CD1c-positive myeloid dendritic cell (primary cell): Measurements from ENCODE around the gene RSU1.
"Not testable (repeated sequence)": the region's sequence is repeated elsewhere in the genome, so short reads cannot be mapped to it uniquely, and the experiment has no call there.

Experiments
- DNase-seq: peaks from one replicate; pipeline ENCODE4 v3.0.0-alpha.2; 2016; ENCODE audit errors: extremely low spot score

RSU1 gene

GRCh38 chr10:16780338-16780880 lies 36.8 kb downstream of the RSU1 start:
- DNase-seq = no peak

GRCh38 chr10:16779384-16779915 lies 37.8 kb downstream of the RSU1 start:
- DNase-seq = no peak

GRCh38 chr10:16777473-16778370 lies 39.5 kb downstream of the RSU1 start:
- peak; percentile 67 for DNase-seq

DNA sequence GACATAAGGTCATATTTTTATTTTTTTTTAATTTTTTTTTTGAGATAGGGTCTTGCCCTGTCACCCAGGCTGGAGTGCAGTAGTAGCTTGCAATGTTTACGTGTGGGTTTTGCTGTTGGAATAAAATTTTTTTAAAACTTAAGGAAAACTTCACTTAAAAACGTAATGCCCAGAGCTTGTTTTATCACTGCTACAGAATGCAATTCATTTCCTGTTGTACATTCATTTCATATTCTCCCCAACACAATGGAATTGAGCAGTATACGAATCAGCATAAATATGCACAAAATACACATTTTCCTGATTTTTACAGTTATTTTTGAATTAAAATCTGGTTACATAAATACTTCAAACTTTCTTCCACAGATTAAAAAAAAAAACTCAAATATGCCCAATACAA lies 40.3 kb downstream of the RSU1 start:
- no peak for DNase-seq

DNA sequence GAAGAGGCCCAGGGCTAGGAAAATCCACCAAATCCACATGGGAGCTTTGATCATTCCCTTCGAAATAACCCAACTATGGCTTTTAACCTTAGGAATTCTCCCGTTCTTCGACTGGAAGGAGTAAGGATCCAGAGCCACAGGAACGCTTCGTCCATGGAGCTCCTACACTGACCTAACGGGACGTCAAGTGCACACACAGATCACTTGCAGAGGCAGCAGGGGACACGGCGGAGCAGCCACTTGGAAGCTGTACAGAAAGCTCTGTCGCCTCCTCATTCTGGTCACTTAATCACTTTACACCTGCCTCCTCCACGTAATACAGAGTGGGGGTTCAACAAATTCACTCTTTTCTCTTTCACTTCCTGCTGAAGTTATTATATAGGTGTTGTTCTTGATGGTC lies 43.9 kb downstream of the RSU1 start:
- no peak for DNase-seq

DNA sequence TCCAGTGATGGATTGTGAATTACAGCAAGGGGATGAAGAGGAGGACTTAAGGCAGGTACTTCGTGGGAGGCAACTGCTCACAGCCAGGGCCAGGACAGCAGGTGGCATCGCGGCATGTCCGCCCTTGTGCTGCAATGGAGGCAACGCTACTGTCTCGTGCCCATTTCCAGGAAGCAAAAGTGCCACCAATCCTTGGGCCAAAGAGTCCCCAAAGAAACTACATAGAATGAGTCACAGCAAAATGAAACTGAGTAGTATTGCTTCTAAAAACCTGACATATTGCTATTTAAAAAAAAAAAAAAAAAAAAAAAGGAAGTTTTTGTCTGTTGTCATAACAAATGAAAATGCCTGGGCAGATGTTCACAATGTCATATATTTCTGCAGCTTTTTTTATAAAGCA lies 46.6 kb downstream of the RSU1 start:
- DNase-seq = peak; percentile 61

GRCh38 chr10:16770141-16770540 lies 47.1 kb downstream of the RSU1 start:
- DNase-seq = no peak

- no peak for DNase-seq
These were observed 47.9 kb downstream of the RSU1 start for GRCh38 chr10:16769331-16769730.

DNA sequence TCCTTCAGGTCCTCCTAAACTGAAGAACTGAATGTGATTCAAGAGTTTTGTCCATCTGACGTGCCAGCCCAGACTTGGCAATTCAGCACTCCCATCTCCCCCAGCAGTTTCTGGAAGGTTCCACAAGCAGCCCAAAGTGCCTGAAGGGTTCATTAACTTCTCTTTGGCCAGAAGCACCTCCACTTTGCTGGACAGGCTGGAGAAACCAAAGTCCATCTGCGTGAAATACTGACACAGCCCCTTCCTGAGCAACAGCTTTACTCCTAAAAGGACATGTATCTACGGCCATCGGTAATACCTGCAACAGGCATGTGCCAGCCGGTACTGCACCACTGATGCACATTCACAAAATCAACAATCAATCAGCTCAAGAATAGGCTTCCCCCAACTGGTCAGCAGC lies 48.5 kb downstream of the RSU1 start:
- no peak for DNase-seq

DNA sequence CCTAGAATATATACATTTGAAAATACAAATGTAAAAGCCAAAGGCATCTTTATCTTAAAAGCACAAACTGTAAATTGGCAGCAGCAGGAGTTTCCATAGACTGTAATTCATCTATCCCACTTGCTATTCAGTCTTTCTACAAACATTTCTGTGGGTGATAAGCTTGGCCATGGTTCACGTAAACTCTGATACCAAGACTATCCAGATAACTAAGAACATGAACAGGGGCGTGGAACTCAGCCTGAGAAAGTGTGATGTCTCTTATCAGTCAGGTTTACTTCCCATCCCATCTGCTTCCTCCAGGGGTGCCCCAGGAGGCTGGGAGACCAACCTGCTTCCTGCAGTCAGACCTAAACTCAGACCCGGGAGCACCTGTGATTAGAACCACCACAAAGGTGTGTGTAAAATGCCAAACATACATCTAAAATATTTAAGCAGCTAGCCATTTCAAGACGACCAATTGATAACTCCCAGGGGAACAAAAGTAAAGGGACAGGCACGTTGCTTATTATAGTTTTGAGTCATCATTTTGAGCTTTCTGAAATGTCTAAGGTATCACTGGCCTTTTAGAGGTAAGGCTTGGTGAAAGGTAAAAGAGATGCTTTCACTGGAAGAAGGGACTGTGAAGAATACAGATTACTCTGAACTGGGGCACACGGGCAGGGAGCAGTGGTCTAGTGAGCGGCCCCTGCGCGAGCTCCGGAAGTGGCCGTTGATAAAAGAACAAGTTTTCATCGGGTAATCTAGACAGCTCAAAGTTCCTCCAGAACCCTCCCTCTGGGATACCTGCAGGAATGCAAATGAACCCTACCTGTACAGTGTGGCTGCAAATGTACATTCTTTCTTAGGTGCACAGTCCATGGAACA lies 51.5 kb downstream of the RSU1 start:
- DNase-seq = no peak

DNA sequence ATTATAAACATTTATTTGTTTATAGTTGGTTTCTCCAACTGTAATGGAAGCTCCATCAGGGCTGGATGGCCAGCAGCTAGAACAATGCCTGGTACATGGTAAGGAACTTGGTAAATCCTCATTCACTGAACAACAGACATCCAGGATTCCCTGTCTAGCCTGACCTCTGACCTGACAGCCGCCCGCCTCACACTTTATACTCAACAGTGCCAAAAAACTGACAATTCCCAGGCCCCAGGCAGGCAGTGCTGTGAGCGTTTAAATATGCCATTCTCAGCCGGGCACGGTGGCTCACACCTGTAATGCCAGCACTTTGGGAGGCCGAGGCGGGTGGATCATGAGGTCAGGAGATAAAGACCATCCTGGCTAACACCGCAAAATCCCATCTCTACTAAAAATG lies 55.9 kb downstream of the RSU1 start:
- DNase-seq = no peak

DNA sequence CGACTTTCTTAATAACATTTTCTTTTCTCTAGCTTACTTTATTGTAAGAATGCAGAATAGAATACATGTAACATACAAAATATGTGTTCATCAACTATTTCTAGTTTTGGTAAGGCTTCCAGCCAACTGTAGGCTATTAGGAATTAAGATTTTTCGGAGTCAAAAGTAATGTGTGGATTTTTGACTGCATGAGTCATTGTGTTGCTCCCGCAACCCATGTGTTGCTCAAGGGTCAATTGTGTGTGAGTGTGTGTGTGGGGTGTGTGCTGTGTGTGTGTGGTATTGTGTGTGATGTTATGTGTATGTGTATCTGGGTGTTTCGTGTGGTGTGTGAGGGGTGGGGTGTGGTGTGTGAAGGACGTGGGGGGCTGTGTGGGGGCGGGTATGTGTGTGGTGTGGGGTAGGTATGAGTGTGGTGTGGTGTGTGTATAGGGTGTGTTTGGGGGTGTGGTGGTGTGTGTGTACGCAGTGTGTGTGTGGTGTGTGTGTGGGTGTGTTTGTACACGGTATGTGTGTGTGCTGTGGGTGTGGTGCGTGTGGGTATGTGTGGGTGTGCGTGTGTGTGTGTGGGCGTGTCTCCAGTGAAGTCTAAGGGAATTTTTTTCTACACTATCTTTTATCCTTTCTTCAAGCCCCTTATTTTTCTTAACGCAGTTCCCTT lies 60.5 kb downstream of the RSU1 start:
- DNase-seq = no peak

DNA sequence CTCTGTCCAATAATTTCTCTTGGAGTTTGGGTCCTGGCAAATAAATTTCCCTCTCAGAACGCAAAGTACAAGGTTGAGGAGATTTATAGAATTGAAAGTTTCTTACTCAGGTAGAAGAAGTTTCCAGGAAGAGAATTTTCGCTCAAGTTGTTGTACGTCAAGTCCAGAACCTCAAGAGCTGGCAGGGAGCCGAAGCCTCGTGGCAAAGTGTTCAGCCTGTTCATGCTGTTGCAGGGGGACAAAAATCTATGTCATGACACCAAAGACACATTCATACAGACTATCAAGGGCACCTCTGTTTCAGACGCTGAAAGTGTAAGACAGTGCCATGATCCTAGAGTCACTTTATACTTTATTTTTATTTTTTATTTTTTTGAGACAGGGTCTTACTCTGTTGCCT lies 62.5 kb downstream of the RSU1 start:
- no peak for DNase-seq

- not testable (repeated sequence) for DNase-seq
These were observed 64.4 kb downstream of the RSU1 start for GRCh38 chr10:16752849-16753248.

DNA sequence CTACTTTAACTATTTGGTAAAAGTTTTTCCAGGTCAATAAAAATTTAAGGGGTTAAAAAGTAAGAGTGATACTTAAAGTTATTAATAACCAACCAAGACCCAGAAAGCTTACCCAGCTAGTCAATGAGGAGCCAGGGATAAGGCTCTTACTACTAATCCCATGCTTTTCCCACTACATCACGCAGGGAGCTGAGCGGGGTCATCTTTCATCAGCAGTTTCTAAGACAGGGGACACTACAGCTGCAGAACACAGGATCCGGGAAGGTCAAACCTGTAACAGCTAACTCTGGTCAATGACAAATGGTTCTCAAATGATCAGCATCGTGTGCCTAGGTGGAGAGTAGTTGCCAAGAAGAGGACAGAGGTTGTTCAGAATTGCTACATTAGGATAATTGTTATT lies 65.1 kb downstream of the RSU1 start:
- DNase-seq = no peak

GRCh38 chr10:16751244-16751643 lies 66.0 kb downstream of the RSU1 start:
- DNase-seq = no peak

GRCh38 chr10:16750461-16750860 lies 66.8 kb downstream of the RSU1 start:
- no peak for DNase-seq

- no peak for DNase-seq
These were observed 68.5 kb downstream of the RSU1 start for GRCh38 chr10:16748749-16749148.

DNA sequence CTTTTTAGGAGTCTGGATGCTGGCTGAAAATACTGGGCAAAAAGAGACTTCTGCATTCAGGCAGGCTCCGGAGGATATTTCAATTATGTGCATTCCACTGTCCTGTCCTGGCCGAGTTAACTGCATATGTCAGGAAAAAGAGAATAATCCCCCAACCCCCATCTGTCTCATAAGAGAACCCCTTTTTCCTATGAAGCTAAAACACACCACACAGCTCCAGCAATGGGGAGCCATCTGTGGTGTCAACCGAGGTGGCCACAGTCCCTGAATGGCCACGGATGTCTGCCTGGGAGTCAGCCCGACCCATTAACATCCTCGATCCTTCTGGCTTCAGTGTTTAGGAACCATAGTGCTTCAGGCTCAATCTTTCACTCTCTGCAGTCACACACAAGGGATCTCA lies 70.4 kb downstream of the RSU1 start:
- DNase-seq = no peak

GRCh38 chr10:16745061-16745460 lies 72.2 kb downstream of the RSU1 start:
- DNase-seq = no peak

DNA sequence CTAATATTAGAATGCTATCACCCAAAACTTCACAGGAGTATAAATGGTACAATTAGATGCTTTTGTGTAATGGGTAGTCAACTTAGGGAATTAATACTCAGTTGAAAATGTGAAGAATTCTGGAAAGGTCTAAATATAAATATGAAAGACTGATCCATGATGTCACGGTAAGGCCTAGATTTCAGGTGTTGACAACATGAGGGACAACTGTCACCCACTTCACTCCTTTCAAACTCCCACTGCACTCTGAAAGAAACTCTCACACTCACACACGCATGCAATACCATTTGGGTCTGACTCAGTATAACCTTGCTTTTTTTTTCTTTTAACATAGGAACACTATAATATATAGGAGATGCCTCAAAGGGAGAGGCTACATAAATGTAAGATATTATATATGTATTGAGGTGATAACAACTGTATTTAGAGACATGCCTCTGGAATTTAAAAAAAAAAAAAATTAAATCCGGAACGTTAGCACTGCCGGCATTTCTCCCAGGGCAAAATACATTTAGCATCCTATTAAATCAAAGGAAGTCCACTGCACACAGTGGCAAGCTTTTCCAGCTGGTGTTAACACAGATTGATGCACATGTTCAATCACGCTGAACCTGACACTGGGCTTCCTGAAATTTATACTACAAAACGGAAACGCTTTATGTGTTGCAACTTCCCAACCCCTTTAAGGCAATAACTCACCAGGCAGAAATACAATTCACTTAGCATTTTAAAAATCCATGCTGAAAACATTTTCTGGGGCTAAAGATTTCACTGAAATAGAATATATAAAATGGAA lies 74.9 kb downstream of the RSU1 start:
- DNase-seq = no peak
